GM19193 (cell line): Measurements from ENCODE around the gene GTF2I.

Source experiments
- POLR2A ChIP-seq: IDR thresholded peaks from 4 replicates; pipeline ENCODE4 v1.6.1; 2011; ENCODE audit not compliant: insufficient read depth, insufficient read length; ENCODE audit errors: extremely low read depth

The GTF2I gene

GRCh38 chr7:74653686-74654181 lies 3.8 kb upstream of the GTF2I start:
- no peak for TF ChIP-seq POLR2A

DNA sequence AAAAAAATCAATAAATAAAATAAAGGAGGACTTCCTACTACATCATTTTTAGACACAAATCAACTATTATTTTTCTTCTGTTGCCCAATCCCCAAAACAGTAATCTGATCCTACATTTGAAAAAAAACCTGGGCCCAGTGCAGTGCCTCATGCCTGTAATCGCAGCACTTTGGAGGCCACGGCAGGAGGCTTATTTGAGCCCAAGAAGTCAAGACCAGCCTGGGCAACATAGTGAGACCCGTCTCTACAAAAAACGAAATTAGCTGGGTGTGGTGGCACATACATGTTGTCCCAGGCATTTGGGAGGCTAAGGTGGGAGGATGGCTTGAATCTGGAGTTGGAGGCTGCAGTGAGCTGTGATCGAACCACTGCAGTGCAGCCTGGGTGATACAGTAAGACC lies 2.7 kb upstream of the GTF2I start:
- TF ChIP-seq POLR2A = no peak

- TF ChIP-seq POLR2A = no peak
These were observed 2.2 kb upstream of the GTF2I start for GRCh38 chr7:74655324-74655723.

DNA sequence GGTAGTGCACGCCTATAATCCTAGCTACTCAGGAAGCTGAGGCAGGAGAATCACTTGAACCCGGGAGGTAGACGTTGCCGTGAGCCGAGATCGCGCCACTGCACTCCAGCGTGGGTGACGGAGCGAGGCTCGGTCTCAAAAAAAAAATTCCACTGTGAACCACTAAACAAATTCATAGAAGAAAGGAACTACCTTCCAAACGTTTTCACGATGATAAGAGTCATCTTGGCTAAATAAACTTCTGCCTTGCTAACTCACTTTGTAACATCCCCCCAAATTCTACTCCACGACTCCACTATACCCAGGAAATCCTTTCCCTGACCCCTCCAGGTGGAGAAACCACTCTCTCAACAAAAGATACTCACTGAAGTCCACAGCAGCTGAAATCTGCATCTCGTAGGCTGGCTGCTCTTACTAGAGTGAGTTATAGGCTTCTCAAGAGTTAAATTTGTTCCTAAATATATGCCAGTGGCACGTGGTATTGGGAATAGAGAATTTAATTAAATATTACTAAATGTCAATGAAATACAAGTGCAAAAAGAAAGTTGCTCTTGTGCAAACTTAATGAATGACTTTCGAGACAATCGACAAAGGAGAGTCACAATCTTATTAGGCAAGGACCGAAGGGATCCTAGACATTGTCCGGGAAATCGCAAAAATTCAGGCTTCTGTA lies 1.6 kb upstream of the GTF2I start:
- no peak for TF ChIP-seq POLR2A

GRCh38 chr7:74656441-74656836 lies 1.1 kb upstream of the GTF2I start:
- no peak for TF ChIP-seq POLR2A

- peak; percentile 81 for TF ChIP-seq POLR2A
These were observed 454 bp upstream of the GTF2I start for GRCh38 chr7:74656837-74657691.

DNA sequence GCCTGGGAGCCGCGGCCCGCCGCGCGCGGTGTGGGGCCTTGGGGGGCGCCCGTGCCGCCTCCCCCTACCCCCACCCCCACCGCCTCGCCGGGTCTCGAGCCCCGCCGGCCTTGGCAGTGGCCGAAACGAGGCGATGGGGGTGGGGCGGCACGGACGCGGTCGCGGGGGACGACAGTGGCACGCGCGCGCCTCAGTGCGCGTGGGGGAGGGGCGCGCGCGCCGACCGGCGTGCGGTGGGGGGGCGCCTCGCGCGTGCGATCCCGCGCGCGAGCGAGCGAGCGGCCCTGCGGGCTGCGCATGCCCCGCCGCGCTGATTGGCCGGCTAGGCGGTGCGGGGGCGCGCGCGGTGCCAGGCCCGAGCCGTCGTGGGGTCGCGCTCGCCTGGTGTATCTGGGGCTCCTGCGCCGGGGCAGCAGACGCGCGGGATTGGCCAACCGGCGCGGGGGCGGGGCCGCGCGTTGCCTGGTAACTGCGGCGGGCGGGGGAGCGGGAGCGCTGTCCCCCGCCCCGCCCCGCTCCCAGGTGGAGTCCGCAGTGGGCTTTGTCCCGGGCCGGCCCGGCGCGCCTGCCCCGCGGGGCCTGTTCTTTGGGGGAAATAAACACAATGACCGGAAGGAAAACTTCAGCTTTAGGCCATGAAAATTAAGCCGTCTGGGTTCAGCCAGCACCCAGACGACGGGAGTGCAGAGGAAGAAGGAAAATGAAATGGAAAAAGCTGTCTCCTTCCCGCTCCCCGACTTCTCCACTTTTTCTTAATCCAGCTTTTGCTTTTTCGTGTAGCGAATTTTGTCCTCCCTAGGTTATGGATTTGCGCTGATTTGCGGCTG lies 873 bp downstream of the GTF2I start:
- peak; percentile 18 for TF ChIP-seq POLR2A

DNA sequence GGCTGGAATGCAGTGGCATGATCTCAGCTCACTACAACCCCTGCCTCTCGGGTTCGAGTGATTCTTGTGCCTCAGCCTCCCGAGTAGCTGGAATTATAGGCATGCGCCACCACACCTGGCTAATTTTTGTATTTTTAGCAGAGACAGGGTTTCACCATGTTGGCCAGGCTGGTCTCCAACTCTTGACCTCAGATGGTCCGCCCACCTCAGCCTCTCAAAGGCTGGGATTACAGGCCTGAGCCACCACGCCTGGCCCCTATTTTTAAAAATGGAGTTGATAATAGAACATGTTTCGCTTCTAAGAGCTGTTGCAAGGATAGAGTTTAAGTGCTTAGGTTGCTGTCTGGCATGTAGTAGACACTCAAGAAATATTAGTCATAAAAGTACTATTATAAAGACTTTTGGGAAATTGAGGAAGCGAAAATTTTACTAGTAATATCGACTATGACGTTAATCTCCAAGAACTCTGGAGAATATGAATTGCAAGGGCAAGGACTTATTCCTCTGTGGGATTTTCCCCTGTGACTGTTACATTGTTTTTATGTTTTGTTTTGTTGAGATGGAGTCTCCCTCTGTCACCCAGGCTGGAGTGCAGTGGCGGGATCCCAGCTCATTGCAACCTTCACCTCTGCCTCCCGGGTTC lies 7.9 kb downstream of the GTF2I start:
- no peak for TF ChIP-seq POLR2A

GRCh38 chr7:74671602-74672001 lies 14.1 kb downstream of the GTF2I start:
- TF ChIP-seq POLR2A = no peak

- TF ChIP-seq POLR2A = no peak
These were observed 14.9 kb downstream of the GTF2I start for GRCh38 chr7:74672343-74672915.

DNA sequence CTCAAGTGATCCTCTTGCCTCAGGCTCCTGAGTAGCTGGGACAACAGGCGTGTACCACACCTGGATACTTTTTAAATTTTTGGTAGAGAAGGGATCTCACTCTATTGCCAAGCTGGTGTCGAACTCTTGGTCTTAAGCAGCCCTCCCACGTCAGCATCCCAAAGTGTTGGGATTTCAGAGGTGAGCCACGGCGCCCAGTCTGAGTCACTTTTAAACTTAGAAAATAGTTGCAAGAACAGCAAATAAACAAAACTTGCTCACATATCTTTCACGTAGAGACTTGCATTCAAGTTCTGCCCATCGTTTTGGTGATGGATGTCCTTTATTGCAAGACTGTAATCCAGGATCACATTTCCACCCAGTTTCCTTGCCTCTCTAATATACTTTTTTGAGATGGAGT lies 16.6 kb downstream of the GTF2I start:
- TF ChIP-seq POLR2A = no peak

DNA sequence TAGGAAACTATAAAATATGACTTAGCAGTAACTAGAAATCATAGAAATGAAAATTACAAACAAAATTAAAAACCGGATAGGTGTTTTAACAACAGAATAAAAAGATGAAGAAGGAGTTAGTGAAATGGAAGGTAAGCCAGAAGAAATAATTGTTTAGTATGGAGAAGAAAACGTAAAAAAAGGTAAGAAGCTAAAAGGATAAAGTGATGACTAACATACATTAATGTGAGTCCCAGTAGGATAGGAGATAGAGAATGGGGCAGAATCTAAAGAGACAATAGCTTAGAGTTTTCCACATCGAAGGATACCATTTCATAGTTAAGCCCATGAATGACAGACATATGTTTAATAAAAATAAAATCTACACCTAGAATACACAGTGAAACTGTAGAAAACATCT lies 25.3 kb downstream of the GTF2I start:
- TF ChIP-seq POLR2A = no peak

- TF ChIP-seq POLR2A = no peak
These were observed 26.3 kb downstream of the GTF2I start for GRCh38 chr7:74683799-74684198.

DNA sequence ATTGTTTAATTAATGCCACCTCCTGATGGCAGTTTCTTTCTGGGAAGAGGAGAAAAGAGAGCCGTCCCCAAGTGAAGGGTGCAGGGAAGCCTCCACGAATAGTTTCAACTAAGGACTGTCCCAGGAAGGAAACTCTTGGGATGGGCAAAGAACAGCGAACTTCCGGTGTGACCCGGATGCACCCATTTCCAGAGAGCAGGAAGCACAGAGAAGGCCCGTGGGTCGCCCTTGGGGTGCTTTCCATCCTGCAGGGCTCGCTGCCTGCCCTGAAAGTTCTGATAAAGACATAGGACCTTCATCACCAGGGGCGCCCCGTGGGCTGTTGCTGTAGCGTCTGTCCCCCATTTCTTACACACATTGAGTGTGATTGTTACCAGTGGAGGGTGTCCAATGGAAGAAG lies 27.0 kb downstream of the GTF2I start:
- no peak for TF ChIP-seq POLR2A

DNA sequence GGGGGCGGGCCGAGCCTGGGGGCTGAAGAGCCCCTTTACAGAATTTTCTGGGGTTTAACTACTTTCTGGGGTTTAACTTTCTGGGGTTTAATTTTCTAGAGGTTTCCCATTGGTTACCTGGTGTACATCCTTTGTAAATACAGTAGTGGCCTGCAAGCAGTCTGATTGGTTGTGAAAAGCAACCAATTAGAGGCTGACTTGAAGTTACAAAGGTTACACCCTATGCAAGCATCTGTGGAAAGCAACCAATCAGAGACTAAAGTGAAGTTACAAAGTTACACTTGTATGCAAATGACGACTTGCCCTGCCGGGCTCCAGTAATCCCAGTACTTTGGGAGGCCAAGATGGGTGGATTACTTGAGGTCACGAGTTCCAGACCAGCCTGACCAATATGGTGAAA lies 27.4 kb downstream of the GTF2I start:
- TF ChIP-seq POLR2A = no peak

DNA sequence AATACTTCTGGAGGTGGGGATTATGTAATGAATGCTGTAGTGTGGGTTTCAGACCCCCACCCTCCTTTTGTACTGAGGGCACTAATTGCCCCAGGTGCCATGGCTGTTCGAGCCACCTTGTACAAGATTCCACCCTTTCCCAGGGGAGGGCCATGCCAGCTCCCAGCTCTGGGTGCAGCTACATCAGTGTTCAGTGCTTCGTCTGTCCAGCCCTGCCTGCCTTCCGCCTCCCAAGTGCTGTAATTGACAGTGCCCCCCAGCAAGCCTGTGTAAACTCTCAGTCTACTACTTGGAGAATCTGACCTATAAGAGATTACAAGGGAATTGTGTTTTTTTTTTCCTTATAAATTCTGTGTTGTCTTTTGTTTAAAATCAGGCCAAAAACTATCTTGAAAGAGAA lies 33.0 kb downstream of the GTF2I start:
- TF ChIP-seq POLR2A = no peak
